Chondrocyte (in vitro differentiated cells): ENCODE results near the gene ANKS3. TPM values are rescaled to one million over a fixed set of nuclear protein-coding genes. Genes with fewer than 3 reads are reported as not detected.

ENCODE experiments used
- DNase-seq: peaks from one replicate; pipeline ENCODE4 v3.0.0; 2021; ENCODE audit warnings: mixed read lengths, low spot score
- H3K27ac Mint-ChIP-seq: one replicate; pipeline ENCODE4 v1.8.0; 2021; ENCODE audit warnings: mild to moderate bottlenecking, moderate library complexity, mixed read lengths; ENCODE audit not compliant: unreplicated experiment
- H3K27me3 Mint-ChIP-seq: 2 replicates; pipeline ENCODE4 v1.8.0; 2021; ENCODE audit warnings: low read depth, mixed read lengths
- H3K36me3 Mint-ChIP-seq: 2 replicates; pipeline ENCODE4 v1.8.0; 2021; ENCODE audit warnings: low read depth, mixed read lengths
- H3K4me1 Mint-ChIP-seq: 2 replicates; pipeline ENCODE4 v1.8.0; 2021; ENCODE audit warnings: low read depth, mild to moderate bottlenecking, mixed read lengths
- H3K4me3 Mint-ChIP-seq: one replicate; pipeline ENCODE4 v1.8.0; 2021; ENCODE audit warnings: mild to moderate bottlenecking, moderate library complexity, mixed read lengths; ENCODE audit not compliant: unreplicated experiment
- H3K9me3 Mint-ChIP-seq: 2 replicates; pipeline ENCODE4 v1.8.0; 2021; ENCODE audit warnings: low read depth, mixed read lengths
- total RNA-seq: library from RNA; stranded (reverse); gene quantifications from 3 replicates; pipeline ENCODE4 v1.2.1, GENCODE V29; 2021
- TF ChIP-seq, protein P1 (sequence below): fragments of 200-600 bp; sonication (generic); IDR thresholded peaks from 2 replicates; pipeline ENCODE4 v1.5.0; 2021; ENCODE audit warnings: antibody characterized with exemption, mild to moderate bottlenecking, moderate library complexity

ANKS3 gene
- total RNA-seq, 1 donor from 2014 or later, result 21.8 TPM

DNA sequence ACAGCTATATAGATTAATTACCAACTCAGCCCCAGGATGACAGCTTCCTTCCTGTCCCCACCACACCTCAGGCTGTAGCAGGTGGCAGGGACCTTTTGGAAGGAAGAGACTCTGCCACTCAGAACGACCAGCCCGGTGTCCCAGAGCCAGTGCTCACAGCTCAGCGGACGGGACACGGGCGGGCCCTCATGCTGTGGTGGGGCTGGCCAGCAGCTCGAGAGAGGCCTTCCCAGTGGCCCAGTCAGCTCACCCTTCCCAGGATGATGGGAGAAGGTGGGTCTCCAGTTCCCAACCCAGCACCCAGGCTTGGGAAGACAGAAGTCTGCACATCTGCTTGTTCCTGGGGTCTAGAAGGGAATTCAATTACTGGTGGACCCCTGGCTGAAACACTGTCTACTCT is 30.2 kb downstream of the ANKS3 start:
- Mint-ChIP-seq H3K4me1 (no peaks in the 10 kb centered on the region), H3K27ac (no peak overlapping the region), H3K4me3 (no peak overlapping the region), H3K36me3 (peaks cover 25% of the 10 kb centered on the region), H3K9me3 (no peaks in the 10 kb centered on the region), H3K27me3 (no peaks in the 10 kb centered on the region)
- peak; percentile 79 for DNase-seq
- TF ChIP-seq, protein P1, sequence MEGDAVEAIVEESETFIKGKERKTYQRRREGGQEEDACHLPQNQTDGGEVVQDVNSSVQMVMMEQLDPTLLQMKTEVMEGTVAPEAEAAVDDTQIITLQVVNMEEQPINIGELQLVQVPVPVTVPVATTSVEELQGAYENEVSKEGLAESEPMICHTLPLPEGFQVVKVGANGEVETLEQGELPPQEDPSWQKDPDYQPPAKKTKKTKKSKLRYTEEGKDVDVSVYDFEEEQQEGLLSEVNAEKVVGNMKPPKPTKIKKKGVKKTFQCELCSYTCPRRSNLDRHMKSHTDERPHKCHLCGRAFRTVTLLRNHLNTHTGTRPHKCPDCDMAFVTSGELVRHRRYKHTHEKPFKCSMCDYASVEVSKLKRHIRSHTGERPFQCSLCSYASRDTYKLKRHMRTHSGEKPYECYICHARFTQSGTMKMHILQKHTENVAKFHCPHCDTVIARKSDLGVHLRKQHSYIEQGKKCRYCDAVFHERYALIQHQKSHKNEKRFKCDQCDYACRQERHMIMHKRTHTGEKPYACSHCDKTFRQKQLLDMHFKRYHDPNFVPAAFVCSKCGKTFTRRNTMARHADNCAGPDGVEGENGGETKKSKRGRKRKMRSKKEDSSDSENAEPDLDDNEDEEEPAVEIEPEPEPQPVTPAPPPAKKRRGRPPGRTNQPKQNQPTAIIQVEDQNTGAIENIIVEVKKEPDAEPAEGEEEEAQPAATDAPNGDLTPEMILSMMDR, result no peak

DNA sequence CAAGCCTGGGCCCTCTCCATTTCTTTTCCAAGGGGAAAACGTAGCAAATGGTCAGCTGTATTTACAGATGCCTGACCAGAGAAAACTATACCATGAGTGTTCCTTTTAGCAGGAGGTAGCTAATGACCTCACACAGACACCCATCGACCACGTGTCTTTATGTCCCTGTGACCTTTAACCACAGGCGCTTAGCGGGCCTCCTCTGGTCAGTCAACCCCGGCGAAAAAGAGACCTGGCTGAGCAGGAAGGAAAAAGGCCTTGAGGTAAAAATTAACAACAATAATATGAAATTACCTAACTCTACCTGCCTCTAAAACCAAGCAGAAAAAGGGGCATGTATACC is 31.6 kb downstream of the ANKS3 start:
- no peaks in the 10 kb centered on the region for H3K4me1 Mint-ChIP-seq
- H3K9me3 Mint-ChIP-seq, result no peaks in the 10 kb centered on the region
- TF ChIP-seq, protein P1, result no peak
- no peak overlapping the region for H3K27ac Mint-ChIP-seq
- peaks cover 22% of the 10 kb centered on the region for H3K36me3 Mint-ChIP-seq
- H3K27me3 Mint-ChIP-seq, result no peaks in the 10 kb centered on the region
- no peak overlapping the region for H3K4me3 Mint-ChIP-seq
- peak; percentile 27 for DNase-seq

DNA sequence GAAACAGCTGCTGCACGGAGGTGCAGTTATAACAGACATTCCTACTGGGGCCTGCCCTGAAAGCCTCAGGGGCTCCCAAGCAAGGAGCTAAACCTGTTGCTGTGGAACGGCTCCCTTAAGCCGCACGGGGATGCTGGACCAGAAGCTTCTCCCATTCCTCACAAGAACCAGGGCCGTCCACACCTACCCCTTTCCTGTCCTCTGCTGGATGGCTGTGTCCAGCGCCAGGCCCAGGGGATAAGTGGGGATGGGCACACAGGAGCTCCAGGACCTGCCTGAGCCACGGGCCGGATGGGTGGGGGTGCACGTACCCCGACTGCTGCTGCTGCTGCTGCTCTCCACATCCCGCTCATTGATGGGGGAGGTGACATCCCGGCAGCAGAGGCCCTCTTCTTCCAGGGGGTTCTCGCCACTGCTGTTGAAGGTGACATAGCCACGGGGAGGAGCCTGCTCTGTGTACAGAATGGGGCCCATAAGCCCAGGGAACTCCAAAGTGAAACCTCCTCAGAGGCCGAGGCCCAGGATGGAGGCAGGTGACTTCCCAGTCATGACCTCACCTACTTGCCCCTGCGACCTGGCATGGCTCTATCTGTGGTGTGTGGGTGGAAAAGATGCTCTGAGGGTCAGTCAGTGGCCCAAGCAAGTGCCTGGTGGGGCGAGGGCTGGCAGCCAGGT is 32.1 kb downstream of the ANKS3 start:
- Mint-ChIP-seq H3K4me3 (no peak overlapping the region), H3K9me3 (no peaks in the 10 kb centered on the region), H3K4me1 (no peaks in the 10 kb centered on the region), H3K27ac (no peak overlapping the region), H3K36me3 (peaks cover 20% of the 10 kb centered on the region), H3K27me3 (no peaks in the 10 kb centered on the region)
- TF ChIP-seq, protein P1, result no peak
- DNase-seq, result peak; percentile 92

DNA sequence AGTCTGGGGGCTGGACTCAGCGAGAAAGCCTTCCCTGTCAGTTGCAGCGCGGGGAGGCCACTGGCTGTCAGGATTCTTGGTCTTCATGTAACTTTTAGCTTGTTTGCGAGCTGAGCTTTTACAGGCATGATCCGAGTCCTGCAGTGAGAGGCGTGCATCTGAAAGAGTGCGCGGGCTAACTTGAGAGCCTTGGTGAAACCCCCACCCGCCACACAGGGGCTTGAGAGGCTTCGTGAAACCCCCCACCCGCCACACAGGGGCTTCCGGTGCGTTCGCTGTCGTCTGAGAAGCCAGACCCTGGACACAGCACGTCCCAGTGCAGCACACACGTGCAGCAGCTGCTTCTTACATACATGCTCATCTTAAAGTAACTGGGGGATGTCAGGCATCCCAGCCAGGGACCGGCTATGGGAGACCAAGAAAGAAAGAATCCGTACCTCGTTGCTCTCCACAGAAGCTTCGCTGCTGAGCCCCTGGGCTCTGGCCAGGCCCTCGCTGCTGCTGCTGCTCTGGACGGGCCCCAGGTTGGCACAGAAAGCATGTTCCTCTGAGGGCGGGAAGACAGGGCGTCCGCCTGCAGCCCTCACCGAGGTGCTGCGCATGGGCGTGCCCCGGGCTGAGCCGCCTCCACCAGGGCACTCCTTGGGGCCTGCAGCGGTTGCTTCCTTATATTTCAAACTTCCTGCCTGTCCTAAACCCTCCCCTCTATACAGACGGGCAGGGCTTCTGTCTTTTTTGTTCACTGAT is 32.9 kb downstream of the ANKS3 start:
- Mint-ChIP-seq H3K4me1 (no peaks in the 10 kb centered on the region), H3K27me3 (no peaks in the 10 kb centered on the region), H3K9me3 (no peaks in the 10 kb centered on the region), H3K27ac (no peak overlapping the region), H3K4me3 (no peak overlapping the region), H3K36me3 (peaks cover 18% of the 10 kb centered on the region)
- DNase-seq, result peak; percentile 89
- TF ChIP-seq, protein P1, result no peak

DNA sequence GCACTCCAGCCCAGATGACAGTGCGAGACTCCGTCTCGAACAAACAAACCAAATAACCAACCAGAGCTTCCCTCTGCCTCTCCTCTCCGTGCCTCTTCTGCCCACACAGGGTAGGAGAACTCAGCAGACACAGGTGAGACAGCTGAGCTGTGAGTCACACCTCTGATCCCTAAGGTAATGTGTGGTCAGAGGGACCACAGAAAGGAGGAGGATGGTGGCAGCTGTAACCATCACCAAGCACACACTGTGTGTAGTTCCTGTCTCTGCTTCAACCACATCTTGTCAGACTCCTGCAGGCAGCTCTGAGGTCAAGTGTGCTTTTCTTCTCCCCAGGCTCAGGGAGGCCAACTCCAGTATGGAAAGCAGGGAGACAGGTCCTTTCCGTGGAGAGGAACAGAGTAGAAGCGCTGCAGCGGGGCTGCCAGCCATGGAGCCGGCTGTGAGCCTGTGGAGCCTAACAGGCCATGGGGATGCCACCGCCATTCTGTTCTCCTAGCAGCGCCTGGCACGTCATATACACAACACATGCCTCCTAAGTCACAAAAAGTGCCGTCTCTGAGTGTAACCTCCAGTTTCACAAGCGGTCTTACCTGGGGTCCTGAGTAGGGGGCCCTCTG is 33.6 kb downstream of the ANKS3 start:
- Mint-ChIP-seq H3K27me3 (no peaks in the 10 kb centered on the region), H3K9me3 (no peaks in the 10 kb centered on the region), H3K36me3 (peaks cover 18% of the 10 kb centered on the region), H3K4me1 (peaks cover under 1% of the 10 kb centered on the region), H3K27ac (no peak overlapping the region), H3K4me3 (no peak overlapping the region)
- DNase-seq, result peak; percentile 78
- TF ChIP-seq, protein P1, result no peak
